GM19468 (cell line): ENCODE results near the gene GAL3ST2.
"Not testable (repeated sequence)": the region's sequence is repeated elsewhere in the genome, so short reads cannot be mapped to it uniquely, and the experiment has no call there.

Source experiments
- ATAC-seq: cut with Tn5 transposase; IDR thresholded peaks from one replicate; pipeline ENCODE4 v1.9.1; 2021; ENCODE audit warnings: mild to moderate bottlenecking, moderate library complexity, moderate number of reproducible peaks; ENCODE audit not compliant: unreplicated experiment; ENCODE audit errors: extremely low read depth

The GAL3ST2 gene

GRCh38 chr2:241815477-241816430 is 39.1 kb downstream of the GAL3ST2 start:
- ATAC-seq, result no peak

GRCh38 chr2:241816431-241817121 is 40.0 kb downstream of the GAL3ST2 start:
- no peak for ATAC-seq

GRCh38 chr2:241817126-241817820 is 40.7 kb downstream of the GAL3ST2 start:
- ATAC-seq, result no peak

- ATAC-seq, result not testable (repeated sequence)
Measured at GRCh38 chr2:241817821-241818215, 41.2 kb downstream of the GAL3ST2 start.

GRCh38 chr2:241818229-241818942 is 41.8 kb downstream of the GAL3ST2 start:
- no peak for ATAC-seq

GRCh38 chr2:241818943-241819270 is 42.3 kb downstream of the GAL3ST2 start:
- ATAC-seq, result no peak

GRCh38 chr2:241819947-241820624 is 43.5 kb downstream of the GAL3ST2 start:
- not testable (repeated sequence) for ATAC-seq

GRCh38 chr2:241820625-241821384 is 44.2 kb downstream of the GAL3ST2 start:
- no peak for ATAC-seq

GRCh38 chr2:241821460-241822263 is 45.0 kb downstream of the GAL3ST2 start:
- ATAC-seq, result no peak

GRCh38 chr2:241822264-241822623 is 45.6 kb downstream of the GAL3ST2 start:
- ATAC-seq, result no peak

GRCh38 chr2:241823531-241824437 is 47.2 kb downstream of the GAL3ST2 start:
- ATAC-seq, result not testable (repeated sequence)

GRCh38 chr2:241827394-241827793 is 50.8 kb downstream of the GAL3ST2 start:
- no peak for ATAC-seq

- ATAC-seq, result no peak
Measured at GRCh38 chr2:241833101-241833663, 56.6 kb downstream of the GAL3ST2 start.

- not testable (repeated sequence) for ATAC-seq
Measured at GRCh38 chr2:241833756-241834526, 57.3 kb downstream of the GAL3ST2 start.

- ATAC-seq, result no peak
Measured at GRCh38 chr2:241834527-241835210, 58.0 kb downstream of the GAL3ST2 start.

GRCh38 chr2:241835611-241836010 is 59.0 kb downstream of the GAL3ST2 start:
- no peak for ATAC-seq
